ENCODE results near the gene TST.
A peak's percentile ranks its signal among the peaks of the same experiment; 100 is the strongest.

Gene TST

GRCh38 chr22:37030560-37031281, 11.5 kb upstream of the TST start:
- no peak for FAIRE-seq
- no peak for DNase-seq (ENCODE audit: insufficient read length, low spot score)
- no peak for TF ChIP-seq POLR2A (IDR thresholded peaks at IDR 0.05; ENCODE audit: low read depth, low read length)

GRCh38 chr22:37028692-37029674, 9.7 kb upstream of the TST start:
- no peak for FAIRE-seq
- DNase-seq (ENCODE audit: insufficient read length, low spot score), result no peak
- no peak for TF ChIP-seq POLR2A (IDR thresholded peaks at IDR 0.05; ENCODE audit: low read depth, low read length)

- no peak for TF ChIP-seq POLR2A (IDR thresholded peaks at IDR 0.05; ENCODE audit: low read depth, low read length)
- DNase-seq (ENCODE audit: insufficient read length, low spot score), result no peak
- FAIRE-seq, result no peak
Observed at GRCh38 chr22:37027556-37027955, 8.3 kb upstream of the TST start.

GRCh38 chr22:37026325-37026724, 7.1 kb upstream of the TST start:
- no peak for TF ChIP-seq POLR2A (IDR thresholded peaks at IDR 0.05; ENCODE audit: low read depth, low read length)
- DNase-seq (ENCODE audit: insufficient read length, low spot score), result no peak
- FAIRE-seq, result no peak

GRCh38 chr22:37025500-37026070, 6.3 kb upstream of the TST start:
- DNase-seq (ENCODE audit: insufficient read length, low spot score), result no peak
- no peak for TF ChIP-seq POLR2A (IDR thresholded peaks at IDR 0.05; ENCODE audit: low read depth, low read length)
- no peak for FAIRE-seq

GRCh38 chr22:37024339-37025157, 5.3 kb upstream of the TST start:
- no peak for TF ChIP-seq POLR2A (IDR thresholded peaks at IDR 0.05; ENCODE audit: low read depth, low read length)
- FAIRE-seq (no peak), DNase-seq (ENCODE audit: insufficient read length, low spot score) (no peak)

GRCh38 chr22:37023743-37024338, 4.6 kb upstream of the TST start:
- DNase-seq (ENCODE audit: insufficient read length, low spot score), result no peak
- no peak for TF ChIP-seq POLR2A (IDR thresholded peaks at IDR 0.05; ENCODE audit: low read depth, low read length)
- no peak for FAIRE-seq

GRCh38 chr22:37022483-37023337, 3.5 kb upstream of the TST start:
- FAIRE-seq (no peak), DNase-seq (ENCODE audit: insufficient read length, low spot score) (no peak)
- TF ChIP-seq POLR2A (IDR thresholded peaks at IDR 0.05; ENCODE audit: low read depth, low read length), result no peak

- DNase-seq (ENCODE audit: insufficient read length, low spot score), result peak; percentile 49
- no peak for FAIRE-seq
- TF ChIP-seq POLR2A (IDR thresholded peaks at IDR 0.05; ENCODE audit: low read depth, low read length), result no peak
Observed at GRCh38 chr22:37021710-37022482, 2.6 kb upstream of the TST start.

- DNase-seq (ENCODE audit: insufficient read length, low spot score) (no peak), FAIRE-seq (no peak)
- no peak for TF ChIP-seq POLR2A (IDR thresholded peaks at IDR 0.05; ENCODE audit: low read depth, low read length)
Observed at GRCh38 chr22:37021041-37021440, 1.8 kb upstream of the TST start.

- no peak for TF ChIP-seq POLR2A (IDR thresholded peaks at IDR 0.05; ENCODE audit: low read depth, low read length)
- FAIRE-seq, result no peak
Observed at GRCh38 chr22:37020192-37020479, 889 bp upstream of the TST start.

GRCh38 chr22:37018815-37019308, 385 bp downstream of the TST start:
- DNase-seq (ENCODE audit: insufficient read length, low spot score), result no peak
- no peak for FAIRE-seq
- TF ChIP-seq POLR2A (IDR thresholded peaks at IDR 0.05; ENCODE audit: low read depth, low read length), result no peak

More at GRCh38 chr22:37020192-37020479, 889 bp upstream of the TST start:
- peak; percentile 19 for DNase-seq (ENCODE audit: insufficient read length, low spot score)

Data from H54 (cell line).